Neural cell (in vitro differentiated cells): ENCODE measurements around the gene LMO3. TPM values are rescaled to one million over a fixed set of nuclear protein-coding genes. Genes with fewer than 3 reads are reported as not detected.

Experiments
- H2AFZ ChIP-seq: fragments of 200-600, 300-800 bp; sonication (generic), shearing (Covaris generic); 2 replicates; pipeline ENCODE4 v1.6.0; 2014; ENCODE audit warnings: low read depth, mild to moderate bottlenecking, antibody characterized with exemption, low read length, moderate library complexity
- H3F3A ChIP-seq: fragments of 200-600 bp; shearing (Covaris generic); 2 replicates; pipeline ENCODE4 v1.6.1; 2016; ENCODE audit warnings: mild to moderate bottlenecking, moderate library complexity, mixed read lengths, antibody characterized with exemption, low read length; ENCODE audit not compliant: insufficient read depth, poor library complexity, severe bottlenecking
- H3K27ac ChIP-seq: fragments of 200-600, 300-800 bp; sonication (generic), shearing (Covaris generic); 2 replicates; pipeline ENCODE4 v1.5.1; 2014; ENCODE audit warnings: mild to moderate bottlenecking, low read length, moderate library complexity
- H3K27me3 ChIP-seq: fragments of 300-800, 200-600 bp; sonication (generic), shearing (Covaris generic); 2 replicates; pipeline ENCODE4 v1.6.0; 2014; ENCODE audit warnings: mild to moderate bottlenecking, low read depth, low read length, moderate library complexity; ENCODE audit not compliant: insufficient read depth
- H3K36me3 ChIP-seq: fragments of 300-800, 200-600 bp; sonication (generic), shearing (Covaris generic); 2 replicates; pipeline ENCODE4 v1.5.1; 2014; ENCODE audit warnings: mild to moderate bottlenecking, antibody characterized with exemption, low read length, moderate library complexity; ENCODE audit not compliant: insufficient read depth
- H3K4me2 ChIP-seq: fragments of 300-800, 200-600 bp; sonication (generic), shearing (Covaris generic); 2 replicates; pipeline ENCODE4 v1.6.0; 2014; ENCODE audit warnings: mild to moderate bottlenecking, low read length
- H3K4me3 ChIP-seq: fragments of 300-800, 200-600 bp; sonication (generic), shearing (Covaris generic); 2 replicates; pipeline ENCODE4 v1.5.1; 2014; ENCODE audit warnings: mild to moderate bottlenecking, low read length, moderate library complexity
- H3K79me2 ChIP-seq: fragments of 200-600 bp; shearing (Covaris generic); replicated peaks from 2 replicates; pipeline ENCODE4 v1.6.0; 2014; ENCODE audit warnings: mild to moderate bottlenecking, low read length, moderate library complexity; ENCODE audit not compliant: insufficient read depth
- H3K9ac ChIP-seq: fragments of 300-800, 200-600 bp; sonication (generic), shearing (Covaris generic); 2 replicates; pipeline ENCODE4 v1.6.1; 2016; ENCODE audit warnings: mild to moderate bottlenecking, low read length, mixed read lengths
- H3K9me2 ChIP-seq: fragments of 200-600 bp; shearing (Covaris generic); 2 replicates; pipeline ENCODE4 v1.6.1; 2016; ENCODE audit warnings: mild to moderate bottlenecking, low read length, mixed read lengths; ENCODE audit not compliant: insufficient read depth
- H3K9me3 ChIP-seq: fragments of 200-600, 300-800 bp; sonication (generic), shearing (Covaris generic); 2 replicates; pipeline ENCODE4 v1.6.1; 2016; ENCODE audit warnings: mild to moderate bottlenecking, mixed run types, low read length, moderate library complexity, mixed read lengths
- H4K20me1 ChIP-seq: fragments of 200-600 bp; shearing (Covaris generic); 2 replicates; pipeline ENCODE4 v1.6.1; 2016; ENCODE audit warnings: mild to moderate bottlenecking, mixed run types; ENCODE audit not compliant: insufficient read depth
- CTCF ChIP-seq: fragments of 450-650 bp; IDR thresholded peaks from 2 replicates; pipeline ENCODE4 v1.5.1; 2014; ENCODE audit warnings: antibody characterized with exemption, mild to moderate bottlenecking, moderate library complexity; ENCODE audit not compliant: poor library complexity, severe bottlenecking
- EP300 ChIP-seq: fragments of 450-650 bp; conservative IDR thresholded peaks from 2 replicates; pipeline ENCODE4 v1.6.1; 2014; ENCODE audit warnings: antibody characterized with exemption, mild to moderate bottlenecking, moderate library complexity; ENCODE audit not compliant: poor library complexity, severe bottlenecking
- EZH2 ChIP-seq: fragments of 200-600, 300-800 bp; shearing (Covaris generic), sonication (generic); IDR thresholded peaks from 2 replicates; pipeline ENCODE4 v1.6.1; 2014; ENCODE audit warnings: antibody characterized with exemption, low read length, borderline replicate concordance, mild to moderate bottlenecking; ENCODE audit not compliant: insufficient read depth, poor library complexity, severe bottlenecking
- MXI1 ChIP-seq: fragments of 450-650 bp; conservative IDR thresholded peaks from 2 replicates; pipeline ENCODE4 v1.6.1; 2014; ENCODE audit warnings: antibody characterized with exemption, mild to moderate bottlenecking; ENCODE audit not compliant: poor library complexity, severe bottlenecking
- POLR2AphosphoS5 ChIP-seq: IDR thresholded peaks from 2 replicates; pipeline ENCODE4 v1.6.1; 2012
- RAD21 ChIP-seq: fragments of 450-650 bp; conservative IDR thresholded peaks from 2 replicates; pipeline ENCODE4 v1.6.1; 2014; ENCODE audit warnings: antibody characterized with exemption, mild to moderate bottlenecking, moderate library complexity
- REST ChIP-seq: IDR thresholded peaks from 2 replicates; pipeline ENCODE4 v1.6.1; 2012; ENCODE audit warnings: borderline replicate concordance
- SMC3 ChIP-seq: fragments of 450-650 bp; conservative IDR thresholded peaks from 2 replicates; pipeline ENCODE4 v1.6.1; 2014; ENCODE audit warnings: antibody characterized with exemption, mild to moderate bottlenecking, moderate library complexity; ENCODE audit not compliant: poor library complexity
- TAF1 ChIP-seq: IDR thresholded peaks from 2 replicates; pipeline ENCODE4 v1.6.1; 2012; ENCODE audit warnings: low read depth
- polyA plus RNA-seq: library from polyadenylated mRNA; depleted of rRNA; stranded (reverse); fragments of >200 nt; gene quantifications from 2 replicates; pipeline ENCODE4 v1.2.3, GENCODE V29; 2014

The LMO3 gene
- polyA plus RNA-seq, 1 donor from 2014 or later: 42.8 TPM

- Histone ChIP-seq H2AFZ (no peak overlapping the region), H3K4me2 (no peak overlapping the region), H3K27ac (no peak overlapping the region), H3K27me3 (peaks cover 3% of the 10 kb centered on the region), H3K9me2 (no peaks in the 10 kb centered on the region), H3K4me3 (no peak overlapping the region), H3F3A (no peaks in the 10 kb centered on the region), H3K9me3 (no peaks in the 10 kb centered on the region), H3K79me2 (no peaks in the 10 kb centered on the region), H3K9ac (no peak overlapping the region), H4K20me1 (no peaks in the 10 kb centered on the region), H3K36me3 (no peaks in the 10 kb centered on the region)
- TF ChIP-seq EZH2: no peak
These were observed 28.8 kb upstream of the LMO3 start for GRCh38 chr12:16634786-16635185.

GRCh38 chr12:16626991-16627390 lies 21.0 kb upstream of the LMO3 start:
- Histone ChIP-seq H3F3A (no peaks in the 10 kb centered on the region), H3K9ac (no peak overlapping the region), H3K9me2 (no peaks in the 10 kb centered on the region), H2AFZ (no peak overlapping the region), H3K79me2 (no peaks in the 10 kb centered on the region), H3K27me3 (no peaks in the 10 kb centered on the region), H4K20me1 (no peaks in the 10 kb centered on the region), H3K9me3 (no peaks in the 10 kb centered on the region), H3K4me3 (no peak overlapping the region), H3K27ac (no peak overlapping the region), H3K36me3 (no peaks in the 10 kb centered on the region), H3K4me2 (no peak overlapping the region)
- TF ChIP-seq EP300 (no peak), MXI1 (no peak), RAD21 (no peak), POLR2AphosphoS5 (no peak), CTCF (no peak), EZH2 (no peak), TAF1 (no peak), REST (no peak), SMC3 (no peak)

GRCh38 chr12:16622338-16622737 lies 16.4 kb upstream of the LMO3 start:
- Histone ChIP-seq H2AFZ (no peak overlapping the region), H3K27ac (no peak overlapping the region), H3K9me2 (no peaks in the 10 kb centered on the region), H3F3A (no peaks in the 10 kb centered on the region), H3K9me3 (no peaks in the 10 kb centered on the region), H3K27me3 (no peaks in the 10 kb centered on the region), H3K79me2 (no peaks in the 10 kb centered on the region), H3K4me2 (no peak overlapping the region), H4K20me1 (no peaks in the 10 kb centered on the region), H3K9ac (no peak overlapping the region), H3K4me3 (no peak overlapping the region), H3K36me3 (no peaks in the 10 kb centered on the region)
- TF ChIP-seq REST (no peak), SMC3 (peak; percentile 44), RAD21 (peak; percentile 52), CTCF (peak; percentile 34)
